GM18526 (cell line): ENCODE results near the gene TCN1.

Experiments
- POLR2A ChIP-seq: IDR thresholded peaks from 3 replicates; pipeline ENCODE4 v1.6.1; 2011; ENCODE audit not compliant: insufficient read length; ENCODE audit errors: extremely low read depth

Gene TCN1, protein sequence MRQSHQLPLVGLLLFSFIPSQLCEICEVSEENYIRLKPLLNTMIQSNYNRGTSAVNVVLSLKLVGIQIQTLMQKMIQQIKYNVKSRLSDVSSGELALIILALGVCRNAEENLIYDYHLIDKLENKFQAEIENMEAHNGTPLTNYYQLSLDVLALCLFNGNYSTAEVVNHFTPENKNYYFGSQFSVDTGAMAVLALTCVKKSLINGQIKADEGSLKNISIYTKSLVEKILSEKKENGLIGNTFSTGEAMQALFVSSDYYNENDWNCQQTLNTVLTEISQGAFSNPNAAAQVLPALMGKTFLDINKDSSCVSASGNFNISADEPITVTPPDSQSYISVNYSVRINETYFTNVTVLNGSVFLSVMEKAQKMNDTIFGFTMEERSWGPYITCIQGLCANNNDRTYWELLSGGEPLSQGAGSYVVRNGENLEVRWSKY

GRCh38 chr11:59866397-59866796 lies at the start of gene TCN1:
Gene TCN1, minus strand, starts transcription at chr11:59866487. Its CDS starts 17 bp downstream, at chr11:59866470.
- no peak for TF ChIP-seq POLR2A

DNA sequence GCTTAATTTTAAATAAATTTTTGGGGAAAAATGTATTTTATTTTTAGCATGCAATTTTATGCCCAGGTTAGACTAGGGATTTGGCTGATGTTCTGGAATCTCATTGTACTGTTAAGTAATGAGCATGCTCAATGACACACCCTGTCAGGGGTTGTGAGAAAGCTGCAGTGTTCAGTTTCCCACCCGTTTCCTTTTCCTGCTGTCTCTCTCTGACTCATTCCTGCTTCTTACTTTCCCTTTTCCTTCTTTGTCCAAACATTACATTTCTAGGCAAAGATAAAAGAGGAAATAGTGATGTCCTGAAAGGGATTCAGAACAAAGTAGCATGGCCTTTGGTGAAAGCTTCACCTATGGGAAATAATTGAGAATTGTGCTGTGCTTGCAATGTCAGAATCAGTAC lies 35.0 kb upstream of the TCN1 start:
- no peak for TF ChIP-seq POLR2A

DNA sequence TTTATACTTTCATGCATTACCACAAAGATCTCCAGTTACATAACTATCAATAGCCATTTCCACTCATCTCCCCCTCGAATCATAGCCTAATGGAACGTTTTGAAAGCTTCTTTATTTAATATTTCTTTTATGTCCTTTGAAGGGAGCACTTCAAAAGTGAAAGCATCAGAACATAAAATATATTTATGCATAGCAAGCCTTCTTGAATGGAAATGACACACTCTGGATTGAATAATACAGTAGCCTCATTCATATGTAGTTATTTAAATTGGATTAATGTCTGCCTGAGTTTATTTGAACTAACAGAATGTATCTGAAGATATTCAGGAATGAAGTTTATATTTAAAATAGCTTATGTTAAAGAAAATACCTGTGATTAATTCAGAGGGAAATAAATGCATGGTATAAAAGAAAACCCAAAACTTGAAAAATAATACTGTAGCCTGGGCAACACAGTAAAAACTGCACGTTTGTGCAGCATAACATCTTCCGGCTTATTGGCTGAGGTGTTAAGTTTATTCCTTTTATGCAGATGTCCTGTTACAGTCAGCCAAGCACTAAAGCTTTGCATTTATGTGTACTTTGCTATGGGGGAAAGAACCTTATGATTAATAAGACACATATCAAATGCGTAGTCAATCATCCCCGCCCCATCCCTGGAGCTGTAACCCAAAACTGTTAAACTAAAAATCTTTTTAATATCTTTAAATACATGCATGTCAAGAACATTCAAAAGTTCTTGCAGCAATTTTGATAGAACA lies 34.3 kb upstream of the TCN1 start:
- no peak for TF ChIP-seq POLR2A

- no peak for TF ChIP-seq POLR2A
Observed at GRCh38 chr11:59899532-59899931, 33.2 kb upstream of the TCN1 start.

GRCh38 chr11:59898650-59899049 lies 32.4 kb upstream of the TCN1 start:
- no peak for TF ChIP-seq POLR2A

DNA sequence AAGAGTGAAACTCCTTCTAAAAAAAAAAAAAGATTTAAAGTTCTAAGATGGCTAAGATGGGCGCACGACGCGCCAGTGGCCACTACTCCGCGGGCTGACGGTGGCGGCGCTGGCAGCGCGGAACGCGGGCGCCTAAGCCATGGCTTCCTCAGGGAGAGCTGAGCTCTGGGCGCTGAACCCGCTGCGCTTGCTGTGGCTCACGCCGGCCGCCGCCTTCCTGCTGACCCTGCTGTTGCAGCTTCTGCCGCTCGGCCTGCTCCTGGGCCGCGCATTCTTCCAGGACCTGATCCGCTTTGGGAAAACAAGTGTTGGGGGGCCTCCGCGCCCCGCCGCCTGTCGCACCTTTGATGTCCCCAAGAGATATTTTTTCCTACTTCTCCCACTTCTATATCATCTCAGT lies 31.8 kb upstream of the TCN1 start:
- no peak for TF ChIP-seq POLR2A

DNA sequence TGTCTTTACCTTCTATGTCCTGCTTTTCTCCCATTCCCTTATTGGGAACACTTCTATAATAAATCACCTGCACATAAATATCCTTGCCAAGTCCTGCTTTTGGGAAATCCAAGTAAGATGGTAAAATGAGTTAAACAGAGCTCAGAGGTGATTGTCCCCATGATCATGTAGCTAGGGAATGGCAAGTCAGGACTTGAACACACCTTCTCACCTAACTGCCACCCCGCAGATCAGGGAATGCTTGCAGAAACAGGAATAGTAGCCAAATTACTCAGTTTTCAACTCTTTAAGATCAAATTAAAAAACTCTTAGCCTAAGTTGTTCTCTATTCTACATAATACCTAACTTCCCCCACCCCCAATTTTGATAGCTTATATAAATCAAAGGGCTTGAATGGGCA lies 28.3 kb upstream of the TCN1 start:
- TF ChIP-seq POLR2A = no peak

- TF ChIP-seq POLR2A = no peak
Observed at GRCh38 chr11:59891781-59892181, 25.5 kb upstream of the TCN1 start.

DNA sequence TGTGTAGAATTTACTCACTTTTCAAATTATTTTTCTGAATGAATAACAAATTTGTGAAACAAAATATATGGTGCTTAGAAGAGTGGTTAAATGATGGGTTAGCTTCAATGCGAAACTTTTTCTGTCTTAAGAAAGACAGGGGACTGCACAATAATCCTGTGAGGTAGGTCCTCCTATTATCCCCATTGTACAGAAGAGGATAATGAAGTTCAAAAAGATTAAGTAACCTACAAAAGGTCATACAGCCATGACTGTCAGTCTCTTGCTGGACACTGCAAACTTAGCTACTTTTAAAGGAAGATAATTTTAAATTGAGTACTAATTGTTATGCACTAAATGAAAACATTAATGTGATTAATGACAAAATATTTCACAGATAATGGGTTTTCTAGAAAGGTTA lies 17.3 kb upstream of the TCN1 start:
- TF ChIP-seq POLR2A = no peak

GRCh38 chr11:59879567-59879966 lies 13.3 kb upstream of the TCN1 start:
- TF ChIP-seq POLR2A = no peak

- TF ChIP-seq POLR2A = no peak
Observed at GRCh38 chr11:59878575-59878974, 12.3 kb upstream of the TCN1 start, which contains the start of gene OOSP3. Gene OOSP3, plus strand, starts transcription at chr11:59878782. Its CDS starts 27 bp downstream, at chr11:59878809.

DNA sequence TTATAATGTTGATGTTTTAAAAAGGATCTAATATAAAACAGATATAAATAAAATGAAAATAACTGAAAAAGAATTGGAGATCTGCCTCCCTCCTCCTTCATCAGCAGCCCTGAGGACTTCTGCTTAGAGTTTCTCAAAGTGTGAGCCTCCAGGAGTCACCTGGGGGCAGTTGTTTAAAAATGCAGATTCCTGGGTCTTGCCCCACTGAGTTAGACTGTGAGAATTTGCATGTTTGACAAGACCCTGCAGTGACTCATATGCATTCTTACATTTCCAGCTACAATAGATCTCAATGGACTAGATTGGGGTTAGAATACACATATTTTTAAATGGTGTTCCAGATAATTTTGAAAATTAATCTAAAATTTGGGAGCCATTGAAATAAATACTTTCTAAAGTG lies 11.5 kb upstream of the TCN1 start:
- no peak for TF ChIP-seq POLR2A

DNA sequence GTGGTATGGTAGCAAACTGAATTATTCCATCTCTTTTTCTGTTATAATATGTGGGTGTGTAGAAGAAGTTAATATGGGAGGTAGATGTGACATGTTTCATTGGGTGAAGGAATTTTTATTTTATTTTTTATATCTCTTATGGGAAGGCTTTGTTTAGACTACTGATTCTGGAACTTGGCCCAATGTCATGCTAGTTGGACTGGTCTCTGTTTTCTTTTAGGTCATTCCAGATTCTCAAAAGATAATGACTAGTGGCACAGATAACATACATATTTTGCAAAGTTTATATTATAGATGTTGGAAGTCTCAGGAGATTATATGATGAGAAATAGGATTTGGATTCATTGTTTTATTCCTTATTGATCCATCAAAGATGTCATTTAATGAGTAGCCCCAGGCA lies 11.0 kb upstream of the TCN1 start:
- TF ChIP-seq POLR2A = no peak

GRCh38 chr11:59875856-59876519 lies 9.7 kb upstream of the TCN1 start:
- TF ChIP-seq POLR2A = no peak

GRCh38 chr11:59872076-59872475 lies 5.8 kb upstream of the TCN1 start:
- TF ChIP-seq POLR2A = no peak

- no peak for TF ChIP-seq POLR2A
Observed at GRCh38 chr11:59867946-59868345, 1.7 kb upstream of the TCN1 start.
